NCI-H524 treated with DMSO at 0.1 percent for 48 hours (cell line): ENCODE measurements around the gene JMJD7.

Experiments
- DNase-seq: peaks from one replicate; lab custom pipeline; 2025; lab: John Stamatoyannopoulos, UW

JMJD7 gene

GRCh38 chr15:41866263-41866703, 38.4 kb downstream of the JMJD7 start:
- DNase-seq = no peak

DNA sequence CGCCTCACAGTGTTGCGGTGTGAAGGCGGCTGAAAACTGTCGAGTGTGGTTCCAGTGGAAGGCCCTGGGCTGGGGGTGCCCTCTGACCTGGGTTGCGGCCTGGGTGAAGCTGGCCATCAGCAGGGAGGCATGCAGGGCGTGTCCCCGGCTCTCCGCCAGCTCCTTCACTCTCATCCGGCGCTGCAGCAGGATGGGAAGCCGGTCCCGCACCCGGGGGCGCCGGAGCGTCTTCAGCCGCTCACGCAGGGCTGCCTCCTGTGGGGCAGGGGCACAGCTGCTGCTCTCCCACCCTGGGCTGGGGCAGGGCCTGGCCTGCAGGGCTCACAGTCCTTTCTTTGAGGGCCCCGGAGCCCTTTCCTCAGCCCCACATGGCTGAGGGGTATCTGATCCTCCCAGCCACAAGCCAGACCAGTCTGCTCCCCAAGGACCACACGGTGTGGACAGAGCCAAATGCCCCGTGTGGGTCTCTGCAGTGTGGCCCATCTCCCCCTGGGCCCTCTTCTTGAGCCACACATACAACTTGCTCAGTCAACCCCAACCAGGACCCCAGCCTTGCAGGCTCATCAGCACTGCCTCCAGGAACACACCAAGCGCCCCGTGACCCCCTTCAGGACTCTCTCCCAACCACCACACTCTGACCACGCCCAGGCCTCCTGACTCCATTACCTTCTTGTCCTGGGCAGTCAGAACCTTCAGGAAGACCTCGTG, 39.1 kb downstream of the JMJD7 start:
- DNase-seq = no peak

- no peak for DNase-seq
Observed at GRCh38 chr15:41868321-41868720, 40.4 kb downstream of the JMJD7 start.

- DNase-seq = no peak
Observed at GRCh38 chr15:41869770-41870688, 42.1 kb downstream of the JMJD7 start.

GRCh38 chr15:41870689-41871081, 42.8 kb downstream of the JMJD7 start:
- DNase-seq = no peak

GRCh38 chr15:41871175-41871905, 43.4 kb downstream of the JMJD7 start:
- DNase-seq = no peak

DNA sequence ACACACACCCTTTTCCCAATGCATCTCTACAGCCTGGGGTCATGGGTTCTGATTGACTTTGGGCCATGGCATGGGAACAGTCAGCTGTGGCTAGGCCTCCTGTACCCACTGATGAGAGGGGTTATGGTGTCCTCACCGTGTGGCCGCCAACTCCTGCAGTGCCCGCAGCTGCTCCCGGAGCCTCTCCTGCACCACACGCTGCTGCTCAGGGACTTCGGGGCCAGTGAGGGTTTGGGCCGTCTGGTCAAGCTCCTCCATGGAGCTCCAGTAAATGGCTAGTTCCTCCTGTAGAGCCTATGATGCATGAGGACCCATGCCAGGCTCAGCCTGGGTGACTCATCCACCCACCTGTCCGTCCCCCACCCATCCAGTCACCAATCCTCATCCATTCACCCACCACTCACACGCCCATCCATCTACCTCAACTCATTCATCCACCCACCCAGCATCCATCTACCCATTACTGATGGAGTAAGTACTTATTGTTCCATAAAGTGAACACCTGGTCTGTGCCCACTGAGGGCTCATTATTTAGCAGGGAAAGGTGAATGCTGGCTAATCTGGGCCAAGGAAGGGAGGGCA, 44.4 kb downstream of the JMJD7 start:
- DNase-seq = no peak

GRCh38 chr15:41873711-41874110, 45.8 kb downstream of the JMJD7 start:
- no peak for DNase-seq

DNA sequence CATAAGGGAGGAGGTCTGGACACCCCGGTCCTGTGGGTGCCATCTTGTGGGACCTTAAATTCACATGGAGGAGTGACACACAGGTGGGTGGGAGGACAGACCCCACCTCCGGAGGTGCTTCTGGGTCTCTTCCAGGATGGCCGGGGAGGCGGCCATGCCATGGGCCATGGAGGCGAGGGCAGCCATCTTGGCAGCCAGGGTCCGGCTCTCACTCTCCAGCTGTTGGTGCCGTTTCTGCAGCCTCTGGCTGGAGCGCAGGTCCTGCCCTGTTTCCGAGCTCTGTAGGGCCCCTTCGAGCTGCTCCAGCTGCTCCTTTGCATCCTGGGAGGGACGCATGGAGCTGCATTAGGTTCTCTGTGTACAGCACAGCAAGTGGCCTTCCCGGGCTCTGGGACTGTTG, 46.8 kb downstream of the JMJD7 start:
- DNase-seq = no peak

GRCh38 chr15:41876007-41876406, 48.1 kb downstream of the JMJD7 start:
- DNase-seq = no peak

GRCh38 chr15:41876689-41877088, 48.8 kb downstream of the JMJD7 start:
- no peak for DNase-seq

GRCh38 chr15:41877631-41878354, 49.9 kb downstream of the JMJD7 start:
- no peak for DNase-seq

DNA sequence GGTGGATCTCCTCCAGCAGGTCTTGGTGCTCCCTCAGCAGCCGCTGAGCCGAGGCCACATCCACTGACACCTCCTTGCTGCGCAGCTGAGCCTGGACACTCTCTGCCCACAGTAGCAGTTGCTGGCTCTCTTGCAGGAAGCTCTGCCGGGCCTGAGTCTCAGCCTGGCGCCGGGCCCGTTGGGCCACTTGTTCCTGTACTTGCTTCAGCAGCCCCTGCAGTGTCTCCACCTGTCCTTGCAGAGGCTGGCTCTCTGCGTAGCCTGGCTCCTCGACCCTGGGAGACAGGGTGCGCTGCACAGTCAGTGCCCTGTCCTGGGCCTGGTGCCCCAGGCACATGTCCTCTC, 50.4 kb downstream of the JMJD7 start:
- DNase-seq = no peak

DNA sequence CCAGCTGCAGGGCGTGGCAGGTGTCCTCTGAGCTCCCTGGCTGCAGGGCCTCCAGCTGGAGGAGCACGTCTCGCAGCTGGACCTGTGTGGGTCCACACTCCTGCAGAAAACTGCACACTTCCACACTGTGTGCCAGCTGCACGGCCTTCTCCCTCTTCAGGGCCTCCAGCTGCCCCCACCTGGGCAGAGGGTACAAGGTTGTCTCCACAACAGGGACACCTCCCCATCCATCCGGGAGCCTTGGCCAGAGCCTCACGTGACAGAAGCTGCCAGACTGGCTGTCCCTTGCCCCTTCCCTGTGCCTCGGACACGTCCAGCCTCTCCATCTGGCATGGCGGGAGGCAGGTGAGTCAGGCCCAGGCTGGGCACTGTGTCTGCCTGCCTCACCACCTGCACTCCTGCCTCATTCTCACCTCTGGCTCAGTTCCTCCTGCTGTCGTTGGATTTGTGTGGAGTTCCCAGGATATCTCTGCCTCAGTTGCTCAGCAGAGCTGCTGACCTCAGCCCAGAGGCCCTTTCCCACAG, 51.5 kb downstream of the JMJD7 start:
- DNase-seq = no peak

- no peak for DNase-seq
Observed at GRCh38 chr15:41880156-41880877, 52.4 kb downstream of the JMJD7 start.

DNA sequence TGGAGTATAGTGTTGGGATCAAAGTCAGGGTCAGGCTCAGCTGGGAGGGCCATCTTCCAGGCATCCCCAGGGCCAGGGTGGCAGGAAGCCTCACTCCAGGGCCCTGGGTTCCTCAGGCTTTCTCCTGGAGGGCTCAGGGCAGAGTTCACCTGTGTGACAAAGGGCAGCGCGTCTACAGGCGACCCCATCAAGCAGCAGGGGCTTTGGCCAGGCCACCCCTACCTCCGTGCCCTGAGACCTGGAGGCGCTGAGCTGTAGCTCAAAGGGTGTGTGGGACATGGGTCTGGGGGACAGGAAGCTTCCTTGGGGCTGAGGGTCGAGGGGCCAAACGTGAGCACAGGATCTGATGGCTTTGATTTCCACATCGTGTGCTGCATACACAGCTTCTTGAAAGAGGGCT, 53.2 kb downstream of the JMJD7 start:
- DNase-seq = no peak

DNA sequence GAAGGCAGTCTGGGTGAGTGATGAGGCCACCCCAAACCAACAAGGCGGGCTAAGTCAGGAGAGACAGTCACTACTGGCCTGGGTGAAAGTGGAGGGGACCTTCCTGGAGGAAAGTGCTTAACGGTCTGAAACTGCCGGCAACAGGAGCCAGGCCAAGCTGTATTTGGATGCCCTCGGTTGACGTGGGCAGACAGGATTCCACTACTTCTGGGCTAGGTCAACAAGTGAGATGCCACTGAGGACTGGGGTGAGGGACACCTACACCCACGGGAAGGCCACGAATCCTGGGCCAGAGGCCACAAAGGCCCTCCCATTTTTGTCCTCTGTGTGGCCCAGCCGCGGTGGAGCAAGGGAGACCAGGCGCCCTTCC, 53.6 kb downstream of the JMJD7 start:
- DNase-seq = no peak

DNA sequence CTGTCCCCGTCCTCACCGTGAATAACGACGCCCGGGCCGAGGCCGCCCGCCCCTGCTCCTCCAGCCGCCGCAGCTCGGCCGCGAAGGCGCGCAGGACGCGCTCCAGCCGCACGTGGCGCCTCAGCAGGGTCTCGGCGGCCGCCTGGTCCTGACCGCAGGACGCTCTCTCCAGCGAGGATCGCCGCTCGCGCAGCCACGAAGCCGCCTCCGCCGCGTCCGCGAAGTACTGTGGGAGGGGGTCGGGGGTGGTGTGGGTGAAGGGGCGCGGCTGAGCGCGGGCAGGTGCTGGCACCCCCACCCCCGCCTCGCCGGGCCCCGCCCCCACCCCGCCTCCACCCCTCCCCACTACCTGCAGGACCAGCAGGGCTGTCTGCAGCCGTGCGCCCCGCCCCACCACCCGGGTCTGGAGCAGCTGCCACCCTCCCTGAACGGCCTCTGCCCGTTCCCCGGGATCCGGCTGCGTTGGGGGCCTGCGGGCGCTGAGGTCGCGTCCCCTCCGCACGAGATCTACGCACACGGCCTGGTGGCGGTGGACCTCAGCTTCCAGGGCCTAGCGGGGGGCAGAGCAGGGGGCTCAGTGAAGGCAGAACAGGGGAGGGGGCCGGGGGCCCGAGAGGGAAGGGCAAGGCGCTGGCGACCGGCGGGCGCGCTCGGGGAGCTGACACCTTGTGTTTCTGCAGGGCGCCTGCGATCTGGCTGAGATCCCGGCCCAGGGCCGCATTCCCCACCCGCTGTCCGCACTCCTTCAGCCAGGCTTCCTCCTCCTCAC, 54.2 kb downstream of the JMJD7 start:
- DNase-seq = no peak

DNA sequence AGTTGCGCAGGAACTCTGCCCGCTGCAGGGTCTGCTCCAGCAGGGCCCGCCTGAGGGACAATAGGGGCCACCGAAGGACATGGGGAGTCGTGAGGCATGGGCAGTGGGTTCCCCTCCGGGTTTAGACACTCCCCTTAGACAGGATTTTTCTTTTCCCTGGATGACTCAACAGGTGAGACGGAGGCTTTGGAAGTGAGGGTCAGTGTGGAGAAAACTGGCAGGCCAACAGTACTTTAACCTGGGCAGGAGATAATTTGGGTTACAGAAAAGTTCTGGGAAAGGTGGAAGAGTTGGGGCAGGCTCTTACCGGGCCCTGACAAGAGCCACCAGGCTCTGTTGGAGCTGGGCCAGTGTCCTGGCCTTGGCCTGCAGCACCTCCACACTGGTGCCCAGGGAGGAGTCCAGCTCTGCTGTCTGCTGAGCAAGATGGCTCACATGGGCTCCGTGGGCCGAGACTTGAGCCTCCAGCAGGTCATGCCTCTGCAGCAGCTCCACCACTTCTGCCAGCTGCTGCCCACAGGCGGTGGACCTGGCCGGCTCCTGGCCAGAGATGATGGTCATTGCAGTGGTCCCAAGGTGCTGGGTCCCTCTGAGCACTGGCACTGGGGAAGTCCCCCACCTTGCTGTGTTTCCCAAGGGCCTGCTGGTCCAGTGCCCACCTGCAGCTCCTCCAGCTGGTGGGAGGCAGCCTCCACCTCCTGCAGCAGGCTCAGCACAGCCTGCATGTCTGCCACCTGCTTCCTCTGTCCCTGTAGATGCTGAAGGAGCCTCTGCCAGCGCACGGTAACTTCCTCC, 55.0 kb downstream of the JMJD7 start:
- DNase-seq = no peak
